SK-N-SH treated with all-trans-retinoic acid at 6 μM for 48 hours (cell line): ENCODE measurements around the gene FAM217B.

ENCODE experiments used
- BACH2 ChIP-seq: fragments of 250-450 bp; sonication (Bioruptor Pico); IDR thresholded peaks from 2 replicates; pipeline ENCODE4 v1.9.0; 2021; ENCODE audit warnings: mild to moderate bottlenecking, borderline replicate concordance
- GLIS3 ChIP-seq: fragments of 250-450 bp; sonication (Bioruptor Pico); IDR thresholded peaks from 2 replicates; pipeline ENCODE4 v1.5.0; 2020; ENCODE audit warnings: mild to moderate bottlenecking, moderate library complexity
- OSR1 ChIP-seq: fragments of 250-450 bp; sonication (Bioruptor Pico); IDR thresholded peaks from 2 replicates; pipeline ENCODE4 v1.8.0; 2022; ENCODE audit warnings: moderate library complexity, mild to moderate bottlenecking, inconsistent platforms
- RARB ChIP-seq: fragments of 250-450 bp; sonication (Bioruptor Pico); IDR thresholded peaks from 2 replicates; pipeline ENCODE4 v1.8.0; 2021; ENCODE audit warnings: mild to moderate bottlenecking, moderate library complexity
- ZC3H10 ChIP-seq: fragments of 250-450 bp; sonication (Bioruptor Pico); IDR thresholded peaks from 2 replicates; pipeline ENCODE4 v1.5.1; 2021; ENCODE audit warnings: mild to moderate bottlenecking, moderate library complexity
- ZFP30 ChIP-seq: fragments of 450-650 bp; formaldehyde crosslinking; IDR thresholded peaks from 2 replicates; pipeline ENCODE4 v1.5.0; 2022; ENCODE audit warnings: mild to moderate bottlenecking, moderate library complexity
- ZNF70 ChIP-seq: fragments of 450-650 bp; formaldehyde crosslinking; IDR thresholded peaks from 2 replicates; pipeline ENCODE4 v1.5.0; 2020; ENCODE audit warnings: mild to moderate bottlenecking, moderate library complexity
- TF ChIP-seq, protein P1 (sequence below): fragments of 250-450 bp; sonication (Bioruptor Pico); IDR thresholded peaks from 2 replicates; pipeline ENCODE4 v1.8.0; 2020; ENCODE audit warnings: mild to moderate bottlenecking, moderate library complexity, borderline replicate concordance
- TF ChIP-seq, protein P2 (sequence below): fragments of 250-450 bp; sonication (Bioruptor Pico); IDR thresholded peaks from 2 replicates; pipeline ENCODE4 v1.5.0; 2020; ENCODE audit warnings: mild to moderate bottlenecking, moderate library complexity
- TF ChIP-seq, protein P3 (sequence below): fragments of 250-450 bp; sonication (Bioruptor Pico); IDR thresholded peaks from 2 replicates; pipeline ENCODE4 v1.5.1; 2021; ENCODE audit warnings: mild to moderate bottlenecking, moderate library complexity

- TF ChIP-seq BACH2, result no peak
- TF ChIP-seq, protein P1, sequence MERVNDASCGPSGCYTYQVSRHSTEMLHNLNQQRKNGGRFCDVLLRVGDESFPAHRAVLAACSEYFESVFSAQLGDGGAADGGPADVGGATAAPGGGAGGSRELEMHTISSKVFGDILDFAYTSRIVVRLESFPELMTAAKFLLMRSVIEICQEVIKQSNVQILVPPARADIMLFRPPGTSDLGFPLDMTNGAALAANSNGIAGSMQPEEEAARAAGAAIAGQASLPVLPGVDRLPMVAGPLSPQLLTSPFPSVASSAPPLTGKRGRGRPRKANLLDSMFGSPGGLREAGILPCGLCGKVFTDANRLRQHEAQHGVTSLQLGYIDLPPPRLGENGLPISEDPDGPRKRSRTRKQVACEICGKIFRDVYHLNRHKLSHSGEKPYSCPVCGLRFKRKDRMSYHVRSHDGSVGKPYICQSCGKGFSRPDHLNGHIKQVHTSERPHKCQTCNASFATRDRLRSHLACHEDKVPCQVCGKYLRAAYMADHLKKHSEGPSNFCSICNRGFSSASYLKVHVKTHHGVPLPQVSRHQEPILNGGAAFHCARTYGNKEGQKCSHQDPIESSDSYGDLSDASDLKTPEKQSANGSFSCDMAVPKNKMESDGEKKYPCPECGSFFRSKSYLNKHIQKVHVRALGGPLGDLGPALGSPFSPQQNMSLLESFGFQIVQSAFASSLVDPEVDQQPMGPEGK (CRISPR knock-in tag), result no peak
- no peak for TF ChIP-seq ZFP30 (CRISPR knock-in tag)
- TF ChIP-seq, protein P2, sequence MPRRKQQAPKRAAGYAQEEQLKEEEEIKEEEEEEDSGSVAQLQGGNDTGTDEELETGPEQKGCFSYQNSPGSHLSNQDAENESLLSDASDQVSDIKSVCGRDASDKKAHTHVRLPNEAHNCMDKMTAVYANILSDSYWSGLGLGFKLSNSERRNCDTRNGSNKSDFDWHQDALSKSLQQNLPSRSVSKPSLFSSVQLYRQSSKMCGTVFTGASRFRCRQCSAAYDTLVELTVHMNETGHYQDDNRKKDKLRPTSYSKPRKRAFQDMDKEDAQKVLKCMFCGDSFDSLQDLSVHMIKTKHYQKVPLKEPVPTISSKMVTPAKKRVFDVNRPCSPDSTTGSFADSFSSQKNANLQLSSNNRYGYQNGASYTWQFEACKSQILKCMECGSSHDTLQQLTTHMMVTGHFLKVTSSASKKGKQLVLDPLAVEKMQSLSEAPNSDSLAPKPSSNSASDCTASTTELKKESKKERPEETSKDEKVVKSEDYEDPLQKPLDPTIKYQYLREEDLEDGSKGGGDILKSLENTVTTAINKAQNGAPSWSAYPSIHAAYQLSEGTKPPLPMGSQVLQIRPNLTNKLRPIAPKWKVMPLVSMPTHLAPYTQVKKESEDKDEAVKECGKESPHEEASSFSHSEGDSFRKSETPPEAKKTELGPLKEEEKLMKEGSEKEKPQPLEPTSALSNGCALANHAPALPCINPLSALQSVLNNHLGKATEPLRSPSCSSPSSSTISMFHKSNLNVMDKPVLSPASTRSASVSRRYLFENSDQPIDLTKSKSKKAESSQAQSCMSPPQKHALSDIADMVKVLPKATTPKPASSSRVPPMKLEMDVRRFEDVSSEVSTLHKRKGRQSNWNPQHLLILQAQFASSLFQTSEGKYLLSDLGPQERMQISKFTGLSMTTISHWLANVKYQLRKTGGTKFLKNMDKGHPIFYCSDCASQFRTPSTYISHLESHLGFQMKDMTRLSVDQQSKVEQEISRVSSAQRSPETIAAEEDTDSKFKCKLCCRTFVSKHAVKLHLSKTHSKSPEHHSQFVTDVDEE (CRISPR knock-in tag), result no peak
- TF ChIP-seq, protein P3, sequence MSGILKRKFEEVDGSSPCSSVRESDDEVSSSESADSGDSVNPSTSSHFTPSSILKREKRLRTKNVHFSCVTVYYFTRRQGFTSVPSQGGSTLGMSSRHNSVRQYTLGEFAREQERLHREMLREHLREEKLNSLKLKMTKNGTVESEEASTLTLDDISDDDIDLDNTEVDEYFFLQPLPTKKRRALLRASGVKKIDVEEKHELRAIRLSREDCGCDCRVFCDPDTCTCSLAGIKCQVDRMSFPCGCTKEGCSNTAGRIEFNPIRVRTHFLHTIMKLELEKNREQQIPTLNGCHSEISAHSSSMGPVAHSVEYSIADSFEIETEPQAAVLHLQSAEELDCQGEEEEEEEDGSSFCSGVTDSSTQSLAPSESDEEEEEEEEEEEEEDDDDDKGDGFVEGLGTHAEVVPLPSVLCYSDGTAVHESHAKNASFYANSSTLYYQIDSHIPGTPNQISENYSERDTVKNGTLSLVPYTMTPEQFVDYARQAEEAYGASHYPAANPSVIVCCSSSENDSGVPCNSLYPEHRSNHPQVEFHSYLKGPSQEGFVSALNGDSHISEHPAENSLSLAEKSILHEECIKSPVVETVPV, result no peak
- no peak for TF ChIP-seq OSR1 (CRISPR knock-in tag)
- TF ChIP-seq GLIS3, result no peak
- no peak for TF ChIP-seq ZC3H10
- TF ChIP-seq RARB (CRISPR knock-in tag), result no peak
- no peak for TF ChIP-seq ZNF70 (CRISPR knock-in tag)
These were observed 32.0 kb downstream of the FAM217B start for GRCh38 chr20:59972037-59972801.
